ENCODE measurements around the gene TIMP2.
"Not testable (repeated sequence)": the region's sequence is repeated elsewhere in the genome, so short reads cannot be mapped to it uniquely, and the experiment has no call there.

TIMP2 gene

DNA sequence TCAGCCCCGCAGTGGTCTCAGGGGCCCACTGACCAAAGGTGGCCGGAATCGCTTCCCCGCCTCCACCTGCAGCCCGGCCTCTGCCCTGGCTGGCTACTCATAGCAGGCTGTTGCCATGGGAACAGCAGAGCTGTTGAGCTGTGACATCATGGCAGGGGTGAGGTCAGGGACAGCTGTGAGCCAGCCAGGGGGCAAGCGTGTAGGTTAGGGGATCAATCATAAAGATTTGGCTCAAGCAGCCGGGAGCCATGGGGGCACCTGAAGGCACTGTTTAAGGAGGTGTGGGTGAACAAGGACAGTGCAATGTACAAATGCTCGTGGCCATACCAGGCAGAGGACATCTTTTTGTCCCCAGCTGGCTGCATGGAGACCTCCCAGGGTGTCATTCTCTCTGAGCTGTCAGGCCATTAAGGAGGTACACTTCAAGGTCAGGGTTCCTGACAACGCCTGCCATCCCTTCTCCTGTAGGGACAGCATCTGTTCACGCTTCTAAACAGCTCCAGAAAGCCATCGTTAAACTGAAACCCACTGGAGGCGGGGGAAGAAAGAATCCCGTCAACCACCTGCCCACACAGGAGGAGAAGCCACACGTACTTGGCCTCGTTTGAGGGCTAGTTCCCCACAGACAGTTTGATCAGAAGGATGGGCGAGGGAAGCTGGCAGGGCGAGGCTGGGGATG lies 21.9 kb downstream of the TIMP2 start, which contains the start of gene CEP295NL:
CEP295NL (minus strand) TSS at position 101 of the 679 bp plus-strand sequence. CDS start 1,373 bp downstream, outside the sequence.
- DNase-seq, result no peak

DNA sequence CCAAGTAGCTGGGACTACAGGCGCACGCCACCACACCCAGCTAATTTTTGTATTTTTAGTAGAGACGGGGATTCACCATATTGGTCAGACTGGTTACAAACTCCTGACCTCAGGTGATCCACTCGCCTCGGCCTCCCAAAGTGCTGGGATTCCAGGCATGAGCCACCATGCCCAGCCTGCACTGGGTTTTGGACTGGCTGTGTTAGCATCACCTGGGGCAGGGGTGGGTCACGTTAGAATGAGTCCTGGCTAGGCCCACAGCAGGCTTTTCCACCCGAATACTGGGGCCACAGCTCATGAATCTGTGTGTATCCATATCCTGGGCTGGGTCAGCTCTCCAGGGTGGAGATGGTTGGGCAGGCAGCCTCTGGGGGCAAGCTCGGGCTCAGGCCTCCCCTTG lies 23.0 kb downstream of the TIMP2 start:
- DNase-seq, result not testable (repeated sequence)

DNA sequence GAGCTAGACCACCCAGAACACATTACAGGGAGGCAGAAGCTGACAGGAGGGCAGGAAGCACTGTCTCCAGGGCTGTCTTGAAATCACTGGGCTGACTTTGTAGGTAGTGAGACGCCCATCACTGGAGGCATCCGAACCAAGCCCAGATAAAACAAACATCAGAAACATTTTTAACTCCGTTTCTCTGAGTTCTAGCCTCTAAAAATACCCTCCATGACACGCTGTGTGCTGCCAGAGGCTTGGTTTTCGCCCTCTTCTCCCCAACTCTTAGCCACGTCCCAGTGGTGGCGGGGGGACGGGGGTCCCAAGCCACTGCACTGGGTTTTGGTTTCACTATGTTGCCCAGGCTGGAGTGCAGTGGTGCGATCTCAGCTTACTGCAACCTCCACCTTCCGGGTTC lies 23.4 kb downstream of the TIMP2 start:
- no peak for DNase-seq

DNA sequence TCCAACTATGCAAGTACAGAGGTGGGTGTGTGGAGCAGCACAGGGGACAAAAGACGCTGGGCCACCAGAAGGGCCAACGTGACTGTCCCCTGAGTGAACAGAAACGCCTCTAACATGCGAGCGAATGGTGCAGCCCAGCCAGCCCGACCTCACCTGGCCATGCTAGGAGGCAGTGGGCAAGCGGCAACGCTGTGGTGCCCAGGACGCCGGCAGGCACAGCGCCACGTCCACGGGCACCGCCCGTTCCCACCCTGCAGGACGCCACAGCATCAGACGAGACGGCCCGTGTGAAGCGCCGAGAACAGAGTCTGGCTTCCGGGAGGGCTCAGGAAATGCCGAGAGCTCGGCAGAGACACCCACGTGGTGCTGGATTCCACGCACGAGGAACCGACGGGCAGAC lies 24.4 kb downstream of the TIMP2 start:
- DNase-seq, result no peak

DNA sequence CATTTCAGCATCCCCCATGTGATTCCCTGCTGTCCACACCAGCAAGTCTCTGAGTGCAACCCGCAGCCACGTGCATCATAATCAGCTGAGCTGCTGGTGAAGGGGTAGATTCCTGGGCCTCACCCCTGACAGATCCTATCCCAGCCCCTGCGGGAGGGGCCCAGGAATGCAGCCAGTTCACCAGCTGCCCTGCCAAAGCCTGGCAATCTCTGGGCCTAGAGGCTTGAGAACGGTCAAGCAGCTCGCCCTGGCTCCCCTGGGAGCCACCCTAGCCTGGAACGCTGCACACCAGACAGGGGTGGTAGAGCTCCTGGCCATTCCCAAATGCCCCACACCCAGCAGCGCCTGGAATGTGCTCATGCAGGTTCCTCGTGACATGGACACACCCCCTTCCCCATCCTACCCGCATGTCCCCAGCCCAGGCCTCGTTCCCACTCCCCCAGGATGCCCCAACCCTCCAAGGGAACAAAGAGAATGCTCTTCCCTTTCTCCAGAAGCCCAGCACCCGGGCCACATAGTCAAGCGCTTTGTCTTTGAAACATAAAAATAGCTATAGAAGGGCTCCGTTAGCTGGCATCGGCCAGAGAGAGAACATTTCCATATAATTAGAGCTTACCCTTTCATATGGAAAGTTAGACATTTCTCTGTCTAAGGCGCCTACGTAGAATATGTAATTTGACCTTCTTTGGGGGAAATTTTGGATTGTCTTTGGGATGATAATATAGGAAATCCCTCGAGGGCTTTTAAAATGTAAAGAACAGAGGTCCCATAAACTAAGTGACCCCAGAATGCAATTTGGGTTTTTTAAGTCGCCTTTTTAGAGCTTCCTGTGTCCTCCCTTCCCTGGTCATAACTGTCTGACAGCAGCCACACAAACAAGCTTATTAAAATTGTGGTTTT lies 25.6 kb downstream of the TIMP2 start:
- no peak for DNase-seq

DNA sequence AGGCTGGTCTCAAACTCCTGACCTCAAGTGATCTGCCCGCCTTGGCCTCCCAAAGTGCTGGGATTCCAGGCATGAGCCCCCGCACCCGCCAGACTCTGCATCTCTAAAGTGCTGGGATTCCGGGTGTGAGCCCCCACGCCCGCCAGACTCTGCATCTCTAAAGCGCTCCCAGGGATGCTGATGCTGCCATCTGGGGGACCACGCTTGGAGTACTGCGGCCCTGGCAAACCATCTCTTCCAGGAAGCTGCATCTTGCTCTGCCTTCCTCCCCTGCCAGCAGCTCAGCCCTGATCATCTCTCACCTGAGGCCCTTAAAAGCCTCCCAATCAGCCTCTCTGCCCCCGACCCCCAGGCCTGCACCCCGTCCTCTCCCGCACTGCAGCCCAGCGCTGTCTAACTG lies 26.2 kb downstream of the TIMP2 start:
- no peak for DNase-seq

DNA sequence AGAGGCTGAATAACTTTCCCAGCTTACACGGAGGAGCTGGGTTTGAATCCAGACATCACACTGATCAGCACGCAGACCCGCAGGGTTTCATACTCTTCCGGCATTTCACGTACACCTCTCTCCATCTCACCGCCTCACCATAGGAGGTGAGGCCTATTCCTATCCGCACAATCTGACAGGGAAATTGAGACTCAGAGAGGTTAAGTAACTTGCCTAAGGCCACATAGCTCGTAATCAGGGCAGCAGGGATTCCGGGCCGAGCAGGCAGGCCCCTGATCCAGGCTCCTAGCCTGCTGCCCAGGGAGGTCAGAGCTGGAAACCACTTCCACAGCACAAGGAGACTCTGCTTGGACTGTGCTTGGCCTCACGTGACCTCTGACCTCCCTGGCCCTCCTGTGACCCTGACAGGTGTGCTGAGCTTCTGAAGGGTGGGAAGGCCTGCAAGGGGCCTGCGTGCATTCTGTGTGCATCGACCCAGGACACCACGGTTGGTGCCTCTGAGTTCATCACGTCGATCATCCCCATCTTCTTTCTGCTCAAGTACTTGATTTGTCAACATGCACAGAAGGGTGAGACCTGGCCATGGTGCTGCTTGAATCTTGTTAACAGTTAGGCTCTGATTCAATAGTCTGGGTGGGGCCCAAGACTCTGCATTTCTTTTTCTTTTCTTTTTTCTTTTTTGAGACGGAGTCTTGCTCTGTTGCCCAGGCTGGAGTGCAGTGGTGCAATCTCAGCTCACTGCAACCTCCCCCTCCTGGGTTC lies 26.9 kb downstream of the TIMP2 start:
- DNase-seq, result no peak

DNA sequence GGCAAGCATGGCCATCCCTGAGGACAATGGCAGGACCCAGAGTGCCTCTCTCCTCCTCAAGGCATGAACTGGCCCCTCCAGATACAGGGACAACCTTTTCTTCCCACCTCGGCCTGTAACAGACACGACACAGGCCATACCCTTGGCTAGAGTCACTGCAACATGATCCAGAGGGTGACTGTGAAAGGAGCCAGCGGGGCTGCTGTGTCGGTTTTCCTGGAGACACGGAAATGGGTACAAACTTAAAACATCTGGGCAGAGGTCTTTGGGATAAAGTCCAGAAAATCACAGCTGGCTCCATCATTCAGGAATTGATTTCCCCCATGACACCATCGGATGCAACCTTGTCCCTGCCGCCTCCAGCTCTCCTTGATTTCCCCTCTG lies 27.5 kb downstream of the TIMP2 start:
- no peak for DNase-seq

DNA sequence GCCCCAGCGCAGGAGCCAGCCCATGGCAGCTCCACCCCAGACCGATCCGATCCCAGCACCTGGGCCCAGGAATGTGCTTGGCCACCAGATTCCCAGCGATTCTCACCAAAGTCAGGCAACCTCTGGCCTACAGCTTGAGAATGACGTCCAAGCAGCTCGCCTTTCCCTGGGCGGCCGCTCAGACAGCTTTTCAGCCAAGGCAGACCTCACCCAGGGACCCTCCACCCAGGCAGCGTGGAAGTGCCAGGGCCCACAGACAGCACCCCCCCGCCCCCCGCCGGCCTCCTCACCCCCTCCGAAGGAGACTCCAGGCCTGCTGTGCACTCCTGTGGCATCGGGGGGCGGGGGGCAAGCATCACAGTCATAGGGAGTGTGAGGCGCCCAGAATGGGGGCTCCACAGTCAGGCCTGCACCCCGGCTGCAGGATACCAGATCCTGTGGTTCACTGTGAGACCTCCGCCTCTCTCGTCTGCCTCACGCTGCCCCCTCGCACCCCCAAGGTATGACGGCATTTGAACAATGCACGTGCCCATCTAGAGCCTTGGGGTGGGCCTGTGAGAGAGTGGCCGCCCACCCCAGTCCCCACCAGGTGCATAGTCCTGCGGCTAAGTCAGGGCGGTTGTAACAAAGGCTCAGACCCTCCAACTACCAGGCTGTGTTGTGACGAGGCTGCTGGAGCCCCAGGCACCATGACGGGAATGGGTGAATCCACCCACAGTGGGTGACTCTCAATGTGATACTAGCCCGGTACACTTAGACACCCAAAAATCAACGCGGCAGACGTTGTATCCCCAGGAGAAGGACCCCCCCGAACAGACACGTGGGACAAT lies 28.1 kb downstream of the TIMP2 start:
- no peak for DNase-seq

DNA sequence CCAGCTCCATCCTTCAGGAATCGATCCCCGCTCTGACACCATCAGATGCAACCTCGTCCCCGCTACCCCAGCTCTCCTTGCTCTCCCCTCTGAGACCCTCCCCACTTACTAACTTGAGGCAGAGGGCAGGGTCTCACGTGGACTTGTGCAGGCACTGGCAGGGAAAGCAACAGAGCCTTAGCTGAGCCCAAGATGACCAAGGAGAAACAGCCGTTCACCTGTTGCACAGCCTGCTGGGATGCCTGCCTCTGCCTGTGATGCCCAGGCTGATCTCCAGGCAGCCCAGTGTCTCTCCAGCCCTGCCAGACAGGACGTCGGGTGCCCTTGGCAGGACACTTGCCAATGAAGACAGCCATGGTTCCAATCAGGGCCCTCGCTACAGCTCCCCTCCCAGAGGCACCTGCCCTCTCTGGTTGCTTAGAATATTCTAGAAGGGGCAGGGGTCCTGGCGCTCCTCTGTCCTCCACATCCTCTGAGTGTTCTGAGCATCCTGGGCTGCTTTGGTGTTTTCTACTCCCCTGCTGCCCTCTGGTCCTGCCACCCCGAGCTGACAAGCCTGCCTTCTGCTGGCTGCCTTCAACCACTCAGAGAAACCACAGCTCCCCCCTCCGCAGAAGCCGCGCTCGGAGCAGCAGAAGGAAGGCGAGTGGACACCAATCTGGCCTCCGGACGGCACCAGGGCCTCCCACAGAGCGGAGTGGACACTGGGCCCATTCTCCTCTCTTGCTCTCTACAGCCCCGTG lies 28.9 kb downstream of the TIMP2 start:
- DNase-seq, result no peak

DNA sequence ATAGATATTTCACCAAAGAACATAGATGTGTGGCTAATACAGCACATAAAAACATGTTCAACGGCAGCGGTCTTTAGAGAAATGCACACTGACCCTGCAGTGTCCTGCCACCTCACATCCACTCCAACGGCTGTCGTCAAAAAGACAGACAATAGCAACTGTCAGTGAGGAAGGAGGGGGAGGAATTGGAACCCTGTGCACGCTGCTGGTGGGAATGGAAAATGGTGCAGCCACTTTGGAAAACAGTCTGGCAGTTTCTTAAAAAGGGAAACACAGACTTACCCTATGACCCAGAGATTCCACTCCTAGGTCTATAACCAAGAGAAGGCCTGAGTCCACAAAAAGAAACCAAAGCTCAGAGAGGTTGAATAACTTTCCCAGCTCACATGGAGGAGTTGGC lies 29.9 kb downstream of the TIMP2 start:
- no peak for DNase-seq

DNA sequence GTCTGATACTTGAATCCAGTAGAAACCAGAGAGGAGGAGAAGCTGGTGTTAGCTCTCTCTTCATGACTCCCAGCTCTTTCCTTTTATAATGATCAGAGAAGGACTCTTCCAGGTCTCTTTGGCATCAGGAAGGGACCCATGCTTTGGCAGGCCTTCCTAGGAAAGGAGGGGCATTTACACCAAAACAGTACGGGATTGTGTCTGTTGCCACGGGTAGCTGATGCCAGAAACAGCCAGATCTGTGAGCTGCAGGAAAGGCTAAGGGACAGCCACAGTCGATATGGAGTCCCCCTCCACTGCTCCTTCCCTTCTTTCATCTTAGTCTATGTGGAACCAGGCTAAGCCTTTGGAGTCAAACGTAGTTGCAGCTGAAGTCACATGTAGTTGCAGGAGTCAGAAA lies 31.5 kb downstream of the TIMP2 start:
- no peak for DNase-seq

DNA sequence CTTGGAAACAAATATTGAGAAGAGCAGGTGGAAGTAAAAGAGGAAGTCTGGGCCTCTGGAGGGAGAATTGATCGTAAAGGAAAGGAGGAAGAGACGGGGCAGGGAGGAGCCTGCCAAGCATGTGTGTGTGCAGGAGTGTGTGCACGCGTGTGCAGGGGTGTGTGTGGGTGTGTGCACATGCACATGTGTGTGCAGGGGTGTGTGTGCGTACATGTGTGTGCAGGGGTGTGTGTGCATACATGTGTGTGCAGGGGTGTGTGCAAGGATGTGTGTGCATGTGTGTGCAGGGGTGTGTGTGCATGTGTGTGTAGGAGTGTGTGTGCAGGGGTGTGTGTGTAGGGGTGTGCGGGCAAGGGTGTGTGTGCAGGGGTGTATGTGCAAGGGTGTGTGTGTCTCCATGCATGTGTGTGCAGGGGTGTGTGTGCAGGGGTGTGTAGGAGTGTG lies 32.2 kb downstream of the TIMP2 start:
- no peak for DNase-seq

DNA sequence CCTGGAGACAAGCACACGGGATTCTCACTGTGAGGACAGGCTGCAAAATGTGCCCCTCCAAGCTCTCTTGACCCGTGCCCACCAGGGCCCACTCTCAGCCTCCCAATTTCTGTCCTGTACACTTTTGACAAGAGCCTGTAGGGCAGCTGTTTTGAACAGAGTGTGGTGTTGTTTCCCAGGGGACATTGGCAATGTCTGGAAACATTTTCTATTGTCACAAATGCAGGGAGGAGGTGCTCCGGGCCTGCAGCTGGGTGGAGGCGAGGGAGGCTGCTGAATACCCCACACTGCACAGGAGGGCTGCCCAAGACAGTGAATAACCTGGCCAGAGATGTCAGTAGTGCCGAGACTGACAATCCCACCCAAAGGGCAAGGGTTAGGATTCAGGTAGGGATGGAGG lies 32.7 kb downstream of the TIMP2 start:
- no peak for DNase-seq

DNA sequence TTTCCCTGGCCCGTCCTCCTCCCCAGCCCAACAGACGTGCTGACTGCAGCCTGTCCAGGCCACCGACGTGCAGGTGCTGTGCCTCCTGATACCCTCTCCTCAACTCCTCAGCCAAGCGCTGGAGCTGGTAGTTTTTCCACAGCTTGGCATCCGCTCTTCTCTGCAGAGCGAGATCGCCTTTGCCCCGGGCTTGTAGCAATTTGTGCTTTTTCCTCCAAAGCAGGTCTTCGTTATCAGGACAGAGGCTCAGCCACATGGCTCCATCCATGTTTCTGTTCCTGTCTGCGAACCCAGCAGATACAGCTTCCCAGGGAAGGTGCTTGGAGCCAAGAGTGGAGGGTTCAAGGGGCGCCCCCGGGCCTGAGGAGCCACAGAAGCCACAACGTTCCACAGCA lies 33.1 kb downstream of the TIMP2 start:
- no peak for DNase-seq

DNA sequence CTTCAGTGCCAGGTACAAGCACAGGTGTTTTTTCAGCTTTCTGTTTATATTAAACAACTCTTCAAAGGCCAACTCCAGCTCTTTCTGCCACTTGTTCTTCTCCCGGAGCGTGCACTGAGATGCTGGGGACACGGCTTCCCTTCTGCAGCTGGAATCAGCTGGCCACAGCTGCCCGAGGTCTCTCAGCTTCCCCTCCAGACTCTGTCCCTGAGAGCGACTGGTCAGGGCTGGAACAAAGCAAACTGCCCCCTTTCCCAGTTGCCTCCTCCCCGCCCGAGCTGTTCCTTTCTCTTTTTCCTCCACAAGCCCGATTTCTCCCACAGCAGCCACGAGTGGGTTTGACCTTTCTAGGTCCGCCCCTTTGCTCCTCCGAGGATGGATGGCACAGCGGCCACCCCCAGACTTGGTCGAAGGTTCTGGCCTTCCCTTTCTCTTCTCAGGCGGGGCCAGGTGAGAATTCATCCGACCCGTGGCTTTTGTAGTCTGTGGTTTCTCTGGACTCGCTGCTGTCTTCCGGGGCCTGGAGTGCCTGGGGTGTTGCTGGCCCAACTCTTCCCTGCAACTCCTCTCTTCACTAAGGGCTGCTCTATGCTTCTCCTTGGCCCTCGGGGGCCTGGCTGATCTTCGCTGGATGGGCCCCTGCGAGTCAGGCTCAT lies 33.7 kb downstream of the TIMP2 start:
- DNase-seq, result no peak

DNA sequence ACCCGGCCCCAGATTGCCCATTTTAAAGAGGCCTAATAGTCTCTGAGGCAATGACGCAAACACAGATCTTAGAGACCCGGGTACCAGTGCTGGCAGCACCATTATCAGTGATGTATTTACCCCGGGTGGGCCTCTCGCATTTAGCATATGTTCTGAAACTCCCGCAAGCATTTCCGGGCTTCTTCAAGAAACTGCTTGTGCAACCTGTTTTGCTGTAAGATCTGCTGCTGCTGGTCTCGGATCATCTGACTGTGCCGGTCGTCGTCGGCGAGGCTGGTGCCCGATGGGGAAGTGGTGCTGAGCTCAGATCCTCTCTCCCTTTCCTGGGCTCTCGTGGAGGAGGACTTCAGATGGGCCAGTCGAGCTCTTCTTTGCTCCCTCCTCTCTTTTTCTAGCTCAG lies 34.7 kb downstream of the TIMP2 start:
- DNase-seq, result no peak

DNA sequence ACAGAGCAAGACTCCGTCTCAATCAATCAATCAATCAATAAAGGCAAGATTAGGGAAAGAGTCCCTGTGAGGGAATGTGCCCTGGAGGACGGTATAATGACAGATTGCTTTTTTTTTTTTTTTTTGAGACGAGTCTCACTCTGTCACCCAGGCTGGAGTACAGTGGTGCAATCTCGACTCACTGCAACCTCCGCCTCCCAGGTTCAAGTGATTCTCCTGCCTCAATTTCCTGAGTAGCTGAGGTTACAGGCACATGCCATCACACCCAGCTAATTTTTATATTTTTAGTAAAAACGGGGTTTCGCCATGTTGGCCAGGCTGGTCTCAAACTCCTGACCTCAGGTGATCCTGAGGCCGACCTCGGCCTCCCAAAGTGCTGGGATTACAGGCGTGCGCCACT lies 35.1 kb downstream of the TIMP2 start:
- not testable (repeated sequence) for DNase-seq

DNA sequence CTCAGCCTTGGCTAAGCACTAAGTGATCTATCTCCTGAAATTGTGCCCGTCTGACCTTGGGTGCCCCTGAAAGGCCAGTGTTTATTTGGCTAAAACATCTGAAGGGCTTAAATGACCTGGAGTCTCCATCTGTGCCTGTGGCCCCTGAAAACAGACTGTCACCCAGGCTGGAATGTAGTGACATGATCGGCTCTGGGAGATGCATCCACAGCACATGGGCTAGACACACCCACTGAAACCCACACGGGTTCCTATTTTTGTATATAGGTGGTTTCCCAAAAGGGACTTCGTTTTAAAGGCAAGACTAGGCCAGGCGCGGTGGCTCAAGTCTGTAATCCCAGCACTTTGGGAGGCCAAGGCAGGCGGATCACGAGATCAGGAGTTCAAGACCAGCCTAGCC lies 35.7 kb downstream of the TIMP2 start:
- DNase-seq, result no peak

DNA sequence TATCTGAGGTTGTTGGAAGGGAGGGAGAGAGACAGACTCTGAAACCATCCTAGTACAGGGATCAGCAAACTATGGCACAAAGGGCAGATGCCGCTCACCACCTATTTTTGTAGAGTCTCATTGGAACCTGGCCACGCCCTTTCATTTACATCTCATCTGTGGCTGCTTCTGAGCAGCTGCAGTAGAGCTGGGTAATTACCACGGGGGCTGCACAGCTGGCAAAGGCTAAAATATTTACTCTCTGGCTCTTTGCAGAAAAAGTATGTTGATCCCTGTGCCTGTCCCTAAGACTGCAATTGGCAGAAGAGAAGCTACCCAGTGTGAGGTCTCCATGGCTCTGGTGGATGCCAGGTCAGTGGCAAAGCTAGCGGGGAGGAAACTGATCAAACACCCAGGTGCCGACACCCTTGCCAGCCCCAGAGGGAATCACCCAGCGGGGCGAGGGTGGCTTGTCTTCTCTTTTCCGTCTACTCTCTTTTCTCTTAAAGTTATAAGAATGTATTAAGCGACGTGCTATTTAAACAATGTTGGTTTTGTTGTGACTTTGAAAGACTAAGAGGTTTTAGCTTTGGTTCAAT lies 36.2 kb downstream of the TIMP2 start:
- DNase-seq, result no peak

DNA sequence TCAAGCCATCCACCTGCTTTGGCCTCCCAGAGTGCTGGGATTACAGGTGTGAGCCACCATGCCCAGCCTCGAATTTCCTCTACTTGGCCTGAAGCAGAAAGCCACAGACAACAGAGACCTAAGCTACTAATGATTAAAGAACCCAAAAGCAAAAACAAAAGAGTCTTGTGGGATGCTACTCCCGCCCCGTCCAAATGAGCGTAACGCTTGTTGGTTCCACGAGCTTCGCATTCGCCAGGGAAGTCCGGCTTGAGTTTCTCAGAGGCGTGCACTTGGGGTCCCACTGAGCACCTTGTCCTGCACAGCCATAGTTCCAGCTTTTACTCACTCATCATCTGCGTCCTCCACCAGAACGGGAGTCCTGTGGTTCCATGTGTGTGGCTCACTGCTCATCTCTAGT lies 38.2 kb downstream of the TIMP2 start:
- DNase-seq, result no peak
